K562 (cell line): Measurements from ENCODE around the gene MTMR4. TPM values are rescaled to one million over a fixed set of nuclear protein-coding genes. Genes with fewer than 3 reads are reported as not detected.
A peak's percentile ranks its signal among the peaks of the same experiment; 100 is the strongest.

Experiments used
- ATAC-seq: fragments of 200-7000 bp; cut with Tn5 transposase; 3 replicates; pipeline ENCODE4 v1.9.1; 2020; ENCODE audit warnings: moderate library complexity
- BruUV-seq: library from RNA; stranded (reverse); fragments of 400-500 nt; replicated peaks from 2 replicates; lab custom pipeline; 2021; lab: Mats Ljungman, UMichigan
- CTCF ChIA-PET: fragments of 300-600 bp; formaldehyde crosslinking; extraction: SDS; loops from one replicate; lab custom pipeline; 2021; ENCODE audit warnings: low intra/inter-chr PET ratio; lab: Yijun Ruan, JAX
- POLR2A ChIA-PET: fragments of 300-600, 350-650 bp; sonication (Branson Sonifier 250); formaldehyde crosslinking; extraction: SDS; loops from one replicate; lab custom pipeline; 2021; ENCODE audit warnings: antibody characterized with exemption, inconsistent platforms; lab: Yijun Ruan, JAX
- DNase-seq, 4 experiments: peaks; one replicate each; pipeline versions ENCODE4 v3.0.0 to v3.0.0-alpha.2; 2011 to 2018; ENCODE audit warnings: low spot score in 3 of 4, mixed read lengths in 3 of 4; ENCODE audit errors: extremely low read depth in 1 of 4
- FAIRE-seq: peaks from 2 replicates; lab custom pipeline; 2011; peaks lifted over from hg19 to GRCh38; lab: Jason Lieb, UNC
- H2AFZ ChIP-seq: 2 replicates; pipeline ENCODE4 v1.6.0; 2011; ENCODE audit warnings: low read depth, low read length, control low read depth, inconsistent platforms
- H3K27ac ChIP-seq: fragments of 200-600 bp; 3 replicates; pipeline ENCODE4 v1.8.0; 2011; ENCODE audit warnings: low read depth, mild to moderate bottlenecking, control low read depth, inconsistent platforms, low read length, moderate library complexity, mixed read lengths; ENCODE audit errors: extremely low read depth
- H3K27me3 ChIP-seq, 2 experiments: fragments of 300-600 bp in 1 of 2; 2 replicates in 1 of 2; 3 replicates in 1 of 2; pipeline versions ENCODE4 v1.6.0 to v1.8.0; 2011; ENCODE audit warnings: inconsistent platforms in 2 of 2, low read length in 2 of 2, mild to moderate bottlenecking in 1 of 2, mixed read lengths in 1 of 2, moderate library complexity in 1 of 2; ENCODE audit not compliant: control insufficient read depth in 2 of 2, insufficient read depth in 2 of 2
- H3K36me3 ChIP-seq: fragments of 300-600 bp; 3 replicates; pipeline ENCODE4 v1.8.0; 2011; ENCODE audit warnings: mild to moderate bottlenecking, low read length, inconsistent platforms; ENCODE audit not compliant: control insufficient read depth, insufficient read depth
- H3K4me1 ChIP-seq, 2 experiments: fragments of 200-600 bp in 1 of 2; replicated peaks in 1 of 2; 2 replicates in 1 of 2; 3 replicates in 1 of 2; pipeline versions ENCODE4 v1.5.1 to v1.8.0; 2011; ENCODE audit warnings: inconsistent platforms in 2 of 2, low read length in 2 of 2, mild to moderate bottlenecking in 1 of 2, mixed read lengths in 1 of 2, moderate library complexity in 1 of 2; ENCODE audit not compliant: control insufficient read depth in 2 of 2, insufficient read depth in 2 of 2
- H3K4me2 ChIP-seq: 2 replicates; pipeline ENCODE4 v1.6.1; 2011; ENCODE audit warnings: low read length, control low read depth, inconsistent platforms, mixed read lengths; ENCODE audit not compliant: insufficient read depth
- H3K4me3 ChIP-seq: fragments of 200-600 bp; sonication (generic), shearing (Covaris generic); 2 replicates; pipeline ENCODE4 v1.5.1; 2016; ENCODE audit warnings: control low read depth, inconsistent platforms
- H3K79me2 ChIP-seq: fragments of 200-600 bp; 3 replicates; pipeline ENCODE4 v1.8.0; 2011; ENCODE audit warnings: low read length, inconsistent platforms; ENCODE audit not compliant: control insufficient read depth, insufficient read depth
- H3K9ac ChIP-seq, 2 experiments: 2 replicates each; pipeline versions ENCODE4 v1.6.0 to v1.6.1; 2011; ENCODE audit warnings: low read depth in 2 of 2, low read length in 2 of 2, control low read depth in 1 of 2, inconsistent platforms in 1 of 2, mild to moderate bottlenecking in 1 of 2, mixed read lengths in 1 of 2; ENCODE audit not compliant: insufficient read depth in 1 of 2
- H3K9me1 ChIP-seq: one replicate; pipeline ENCODE4 v1.6.0; 2011; ENCODE audit warnings: inconsistent platforms, mild to moderate bottlenecking, low read length, moderate library complexity; ENCODE audit not compliant: control insufficient read depth, insufficient read depth
- H3K9me3 ChIP-seq: replicated peaks from 2 replicates; pipeline ENCODE4 v1.5.1; 2011; ENCODE audit warnings: low read depth, low read length, inconsistent platforms; ENCODE audit not compliant: control insufficient read depth, insufficient read depth
- H4K20me1 ChIP-seq: replicated peaks from 2 replicates; pipeline ENCODE4 v1.6.1; 2011; ENCODE audit warnings: low read length, inconsistent platforms, mixed read lengths; ENCODE audit not compliant: control insufficient read depth, insufficient read depth
- ARID1B ChIP-seq: fragments of 450-650 bp; IDR thresholded peaks from 2 replicates; pipeline ENCODE4 v1.6.1; 2016; ENCODE audit warnings: antibody characterized with exemption, mild to moderate bottlenecking, inconsistent platforms
- HNRNPL ChIP-seq: fragments of 200-400 bp; formaldehyde crosslinking; IDR thresholded peaks from 2 replicates; pipeline ENCODE4 v1.6.1; 2017; ENCODE audit warnings: low read depth, mild to moderate bottlenecking, low read length
- NFE2L1 ChIP-seq: fragments of 450-650 bp; IDR thresholded peaks from 2 replicates; pipeline ENCODE4 v1.6.1; 2016; ENCODE audit warnings: missing genetic modification characterization, low read depth, mild to moderate bottlenecking, missing compliant biosample characterization, moderate library complexity, borderline replicate concordance
- RFX5 ChIP-seq: IDR thresholded peaks from 2 replicates; pipeline ENCODE4 v1.6.1; 2011; ENCODE audit warnings: low read depth, mild to moderate bottlenecking, improper control_type of control experiment, low read length
- TEAD1 ChIP-seq, 2 experiments: fragments of 450-650 bp in 1 of 2; sonication (generic) in 1 of 2; formaldehyde crosslinking; IDR thresholded peaks; 2 replicates each; pipeline versions ENCODE4 v1.4.0 to v1.8.0; 2020 to 2022; ENCODE audit warnings: mild to moderate bottlenecking in 2 of 2, missing genetic modification reagents in 1 of 2
- ZBED1 ChIP-seq: IDR thresholded peaks from 2 replicates; pipeline ENCODE4 v1.6.1; 2014
- ZNF175 ChIP-seq: fragments of 200-800 bp; sonication (Bioruptor generic); IDR thresholded peaks from 2 replicates; pipeline ENCODE4 v1.6.1; 2016; ENCODE audit warnings: low read depth, mild to moderate bottlenecking, missing genetic modification characterization, missing compliant biosample characterization
- ZNF184 ChIP-seq: sonication (generic); formaldehyde crosslinking; IDR thresholded peaks from 2 replicates; pipeline ENCODE4 v1.5.0; 2020; ENCODE audit warnings: missing genetic modification reagents
- WGBS: fragments of 100-300 bp; shearing (Covaris generic); methylation state at CpG from one replicate; pipeline ENCODE4 v1.1.6; 2016; ENCODE audit warnings: low coverage, mixed read lengths; ENCODE audit not compliant: insufficient coverage; ENCODE audit errors: missing lambda C conversion rate; 5-methylcytosine and 5-hydroxymethylcytosine counted together
- in situ Hi-C: fragments of 300-500 bp; cut with MboI; formaldehyde crosslinking; loops from 4 replicates; pipeline ENCODE4 v1.15.0; 2018; ENCODE audit warnings: inconsistent platforms, mixed read lengths
- intact Hi-C: fragments of 100-400 bp; cut with micrococcal nuclease; formaldehyde crosslinking; loops from 2 replicates; pipeline ENCODE4 v1.14.2; 2022
- polyA plus RNA-seq, 8 experiments: library from polyadenylated mRNA; depleted of rRNA in 4 of 8; stranded (reverse) in 5 of 8; unstranded in 3 of 8; fragments of >200 nt; fragmentation: Nextera tagmentation in 2 of 8; fragmentation: Illumina TruSeq in 1 of 8; extraction: Ambion mirVana in 2 of 8; extraction: Trizol in 1 of 8; gene quantifications; 2 replicates each; pipeline versions ENCODE4 v1.2.1 to v1.2.3, GENCODE V29; 2011 to 2014; ENCODE audit warnings: inconsistent platforms in 1 of 8, missing spikeins in 1 of 8
- total RNA-seq, 7 experiments: library from RNA; depleted of rRNA in 6 of 7; stranded (reverse); fragments of >200 nt in 6 of 7; fragmentation: Illumina TruSeq in 2 of 7; extraction: Trizol in 2 of 7; gene quantifications; 2 replicates each; pipeline versions ENCODE4 v1.2.1 to v1.2.3, GENCODE V29; 2011 to 2021; ENCODE audit warnings: low replicate concordance in 1 of 7
- TF ChIP-seq, protein P1 (sequence below): sonication (generic); IDR thresholded peaks from 2 replicates; pipeline ENCODE4 v1.6.1; 2016
- TF ChIP-seq, protein P2 (sequence below): fragments of 450-650 bp; IDR thresholded peaks from 2 replicates; pipeline ENCODE4 v1.6.1; 2016; ENCODE audit warnings: antibody characterized with exemption

MTMR4 gene
- total and polyA plus RNA-seq, 9 of the 15 experiments (the other 6 are each of a cell fraction or from before 2014, with no cell fraction given): 8.8 to 45.7 (median 28.7) TPM

DNA sequence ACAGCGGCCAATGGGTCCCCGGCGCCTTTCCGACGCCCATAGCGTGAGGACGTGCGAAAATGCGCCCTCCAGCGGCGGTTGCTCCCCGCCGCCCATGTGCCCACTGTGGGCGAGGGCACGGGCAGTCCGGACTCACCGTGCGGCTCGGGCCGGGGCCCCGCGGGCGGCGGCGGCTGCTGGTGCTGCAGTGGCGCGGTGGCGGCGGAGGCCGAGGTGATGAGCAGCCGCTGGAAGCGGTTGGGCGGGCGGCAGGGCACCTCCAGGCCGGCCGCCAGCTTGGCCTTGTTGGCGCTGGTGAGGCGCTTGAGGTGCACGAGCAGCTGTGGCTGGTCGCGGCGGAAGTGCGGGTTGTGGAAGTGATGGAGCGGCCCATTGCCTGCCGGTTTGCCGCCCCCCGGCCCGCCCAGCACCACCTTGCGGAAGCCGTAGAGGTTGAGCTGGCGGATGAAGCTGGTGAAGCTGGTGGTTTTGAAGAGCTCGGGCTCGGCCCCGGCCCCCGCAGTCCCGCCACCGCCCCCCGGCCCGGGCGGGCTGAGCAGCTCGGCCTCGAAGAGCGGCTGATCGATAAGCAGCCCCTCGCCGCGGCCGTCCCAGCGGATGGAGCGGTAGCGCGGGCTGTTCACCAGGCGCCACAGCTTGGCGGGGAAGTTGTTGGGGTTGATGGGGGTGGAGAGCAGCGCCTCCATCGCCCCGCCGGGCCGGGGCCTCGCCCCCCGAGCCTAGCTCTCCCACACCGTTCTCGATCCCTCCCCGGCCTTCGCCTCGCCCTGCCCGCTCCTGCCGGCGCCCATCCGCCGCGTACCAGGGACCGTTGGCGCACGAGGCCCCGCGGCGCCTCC, 26.6 kb downstream of the MTMR4 start, which contains the start of gene HSF5 (continued):
- TF ChIP-seq RFX5: no peak
- no peak for TF ChIP-seq ZNF175
- TF ChIP-seq HNRNPL: 0 out of 2 replicates have a peak, but pooled peaks have one; percentile 23
- no peak for TF ChIP-seq NFE2L1 (tag)
- no peak for TF ChIP-seq ZBED1
- TF ChIP-seq ZNF184 (CRISPR knock-in tag): no peak
- TF ChIP-seq, all 486 proteins: peak for 3

DNA sequence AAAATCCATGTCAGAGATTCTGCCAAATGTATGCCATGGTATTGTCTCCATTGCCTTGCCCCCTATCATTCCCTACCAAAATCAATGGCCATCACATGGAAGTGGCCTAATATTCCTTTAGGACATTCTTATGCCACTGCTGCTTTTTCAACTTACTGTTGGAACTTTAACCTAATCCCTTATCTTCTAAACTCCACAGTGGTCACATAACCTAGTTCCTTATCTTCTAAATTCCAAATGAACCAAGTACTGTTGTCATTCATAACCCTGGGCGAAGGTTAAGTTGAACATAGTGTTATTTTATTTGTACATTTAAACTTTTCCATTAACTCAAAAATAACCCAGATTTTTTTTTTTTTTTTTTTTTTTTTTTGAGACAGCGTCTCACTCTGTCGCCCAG, 29.8 kb downstream of the MTMR4 start:
- BruUV-seq: no TSS peak
- CTCF ChIA-PET: no interaction called here

More for the DNA sequence above, 29.8 kb downstream of the MTMR4 start:
- 32% methylated on average over 2 of the region's 3 CpGs for WGBS
- Histone ChIP-seq H3K79me2 (no peaks in the 10 kb centered on the region), H3K9ac (no peak overlapping the region), H3K36me3 (peaks cover 12% of the 10 kb centered on the region; the same call in 2 of the 3 replicates), H3K9me3 (no peaks in the 10 kb centered on the region), H3K9me1 (no peaks in the 10 kb centered on the region), H2AFZ (no peak overlapping the region), H3K27me3 (peaks cover 0 to 3% of the 10 kb centered on the region in 2 experiments; a peak in 1 of 5 replicates), H3K27ac (no peak overlapping the region), H4K20me1 (no peaks in the 10 kb centered on the region), H3K4me3 (no peak overlapping the region), H3K4me1 (no peaks in the 10 kb centered on the region), H3K4me2 (no peak overlapping the region)
- ATAC-seq (no peak), DNase-seq (no peak), FAIRE-seq (no peak)
- intact Hi-C loops: no loop called here
- POLR2A ChIA-PET: no interaction called here
- in situ Hi-C loops: no loop called here
- TF ChIP-seq, protein P1, sequence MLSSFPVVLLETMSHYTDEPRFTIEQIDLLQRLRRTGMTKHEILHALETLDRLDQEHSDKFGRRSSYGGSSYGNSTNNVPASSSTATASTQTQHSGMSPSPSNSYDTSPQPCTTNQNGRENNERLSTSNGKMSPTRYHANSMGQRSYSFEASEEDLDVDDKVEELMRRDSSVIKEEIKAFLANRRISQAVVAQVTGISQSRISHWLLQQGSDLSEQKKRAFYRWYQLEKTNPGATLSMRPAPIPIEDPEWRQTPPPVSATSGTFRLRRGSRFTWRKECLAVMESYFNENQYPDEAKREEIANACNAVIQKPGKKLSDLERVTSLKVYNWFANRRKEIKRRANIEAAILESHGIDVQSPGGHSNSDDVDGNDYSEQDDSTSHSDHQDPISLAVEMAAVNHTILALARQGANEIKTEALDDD: peak; percentile 61
- TF ChIP-seq ARID1B (0 out of 2 replicates have a peak, but pooled peaks have one; percentile 13), TEAD1 (CRISPR knock-in tag; IDR thresholded peaks at IDR 0.05) (peak in 1 of 2 experiments; percentile 61; a peak in 1 of 4 replicates)
- TF ChIP-seq, protein P2, sequence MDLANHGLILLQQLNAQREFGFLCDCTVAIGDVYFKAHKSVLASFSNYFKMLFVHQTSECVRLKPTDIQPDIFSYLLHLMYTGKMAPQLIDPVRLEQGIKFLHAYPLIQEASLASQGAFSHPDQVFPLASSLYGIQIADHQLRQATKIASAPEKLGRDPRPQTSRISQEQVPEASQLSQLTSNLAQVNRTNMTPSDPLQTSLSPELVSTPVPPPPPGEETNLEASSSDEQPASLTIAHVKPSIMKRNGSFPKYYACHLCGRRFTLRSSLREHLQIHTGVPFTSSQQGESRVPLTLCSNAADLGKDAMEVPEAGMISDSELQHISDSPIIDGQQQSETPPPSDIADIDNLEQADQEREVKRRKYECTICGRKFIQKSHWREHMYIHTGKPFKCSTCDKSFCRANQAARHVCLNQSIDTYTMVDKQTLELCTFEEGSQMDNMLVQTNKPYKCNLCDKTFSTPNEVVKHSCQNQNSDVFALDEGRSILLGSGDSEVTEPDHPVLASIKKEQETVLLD: no peak
